HCT116 (cell line): ENCODE results near the gene DKK3. TPM values are rescaled to one million over a fixed set of nuclear protein-coding genes. Genes with fewer than 3 reads are reported as not detected.

Source experiments
- ATAC-seq: fragments of 200-7000 bp; cut with Tn5 transposase; 2 replicates; pipeline ENCODE4 v1.9.1; 2020; ENCODE audit warnings: mild to moderate bottlenecking, moderate library complexity
- BruUV-seq: library from RNA; stranded (reverse); fragments of 400-500 nt; replicated peaks from 2 replicates; lab custom pipeline; 2021; lab: Mats Ljungman, UMichigan
- CTCF ChIA-PET: fragments of 300-600 bp; sonication (Branson Sonifier 250); formaldehyde crosslinking; loops from one replicate; lab custom pipeline; 2021; ENCODE audit warnings: antibody characterized with exemption; lab: Charles Lee
- POLR2A ChIA-PET: fragments of 300-600, 350-600 bp; sonication (Branson Sonifier 250); formaldehyde crosslinking; loops from one replicate; lab custom pipeline; 2021; ENCODE audit warnings: antibody characterized with exemption; lab: Charles Lee
- RAD21 ChIA-PET, 2 experiments: fragments of 300-600 bp; sonication (Branson Sonifier 250); formaldehyde crosslinking; loops; one replicate each; lab custom pipeline; 2023; ENCODE audit warnings: low total read pairs in 2 of 2; ENCODE audit not compliant: uncharacterized antibody in 2 of 2, unreplicated experiment in 2 of 2, low non-redundant PET in 1 of 2; lab: Charles Lee
- DNase-seq: peaks from one replicate; pipeline ENCODE4 v3.0.0-alpha.2; 2010; ENCODE audit warnings: low read depth, low spot score
- H2AFZ ChIP-seq: fragments of 200-600 bp; shearing (Covaris generic), sonication (generic); 2 replicates; pipeline ENCODE4 v1.6.1; 2017; ENCODE audit warnings: low read depth, mixed run types, mixed read lengths, antibody characterized with exemption, low read length; ENCODE audit not compliant: poor library complexity, severe bottlenecking
- H3K27ac ChIP-seq: 2 replicates; pipeline ENCODE4 v1.5.1; 2012; ENCODE audit warnings: low read depth, low read length
- H3K27me3 ChIP-seq: fragments of 200-600 bp; sonication (generic); 2 replicates; pipeline ENCODE4 v1.6.1; 2016; ENCODE audit warnings: mixed run types, low read length, mixed read lengths; ENCODE audit not compliant: insufficient read depth
- H3K36me3 ChIP-seq, 2 experiments: fragments of 200-500 bp in 1 of 2; fragments of 200-600 bp in 1 of 2; sonication (Bioruptor generic) in 1 of 2; sonication (generic) in 1 of 2; 2 replicates each; pipeline versions ENCODE4 v1.5.1 to v1.6.1; 2014 to 2016; ENCODE audit warnings: low read length in 2 of 2, inconsistent platforms in 1 of 2, mixed read lengths in 1 of 2, mixed run types in 1 of 2; ENCODE audit not compliant: insufficient read depth in 2 of 2, control insufficient read depth in 1 of 2
- H3K4me1 ChIP-seq, 2 experiments: fragments of 200-600 bp in 1 of 2; sonication (generic) in 1 of 2; 2 replicates each; pipeline versions ENCODE4 v1.5.1 to v1.6.1; 2012 to 2017; ENCODE audit warnings: low read length in 2 of 2, inconsistent platforms in 1 of 2, mild to moderate bottlenecking in 1 of 2, mixed read lengths in 1 of 2, mixed run types in 1 of 2, moderate library complexity in 1 of 2; ENCODE audit not compliant: insufficient read depth in 2 of 2, control insufficient read depth in 1 of 2
- H3K4me2 ChIP-seq: fragments of 200-600 bp; sonication (generic); 2 replicates; pipeline ENCODE4 v1.6.1; 2017; ENCODE audit warnings: mixed run types, low read length, mixed read lengths
- H3K4me3 ChIP-seq, 2 experiments: fragments of 200-600 bp in 1 of 2; sonication (generic) in 1 of 2; replicated peaks in 1 of 2; 2 replicates each; pipeline ENCODE4 v1.5.1; 2011 to 2016; ENCODE audit warnings: low read length in 2 of 2, control low read depth in 1 of 2, low read depth in 1 of 2, mild to moderate bottlenecking in 1 of 2, mixed read lengths in 1 of 2, mixed run types in 1 of 2
- H3K79me2 ChIP-seq: fragments of 200-600 bp; sonication (generic); 2 replicates; pipeline ENCODE4 v1.6.1; 2017; ENCODE audit warnings: mild to moderate bottlenecking, mixed run types, low read length, moderate library complexity, mixed read lengths; ENCODE audit not compliant: insufficient read depth
- H3K9ac ChIP-seq: fragments of 200-600 bp; sonication (generic); 2 replicates; pipeline ENCODE4 v1.6.1; 2016; ENCODE audit warnings: low read length, mixed read lengths
- H3K9me2 ChIP-seq: fragments of 200-600 bp; sonication (generic), shearing (Covaris generic); 2 replicates; pipeline ENCODE4 v1.6.1; 2017; ENCODE audit warnings: mixed run types, mild to moderate bottlenecking, moderate library complexity; ENCODE audit not compliant: insufficient read depth
- H3K9me3 ChIP-seq, 2 experiments: fragments of 200-500 bp in 1 of 2; fragments of 200-600 bp in 1 of 2; sonication (Bioruptor generic) in 1 of 2; sonication (generic) in 1 of 2; 2 replicates each; pipeline ENCODE4 v1.6.1; 2014 to 2017; ENCODE audit warnings: low read length in 2 of 2, mixed read lengths in 2 of 2, inconsistent platforms in 1 of 2, low read depth in 1 of 2, mild to moderate bottlenecking in 1 of 2, mixed run types in 1 of 2, moderate library complexity in 1 of 2; ENCODE audit not compliant: control insufficient read depth in 1 of 2, insufficient read depth in 1 of 2
- H4K20me1 ChIP-seq: fragments of 200-600 bp; sonication (generic), shearing (Covaris generic); 2 replicates; pipeline ENCODE4 v1.6.1; 2017; ENCODE audit warnings: mixed run types, mild to moderate bottlenecking, moderate library complexity; ENCODE audit not compliant: insufficient read depth
- RAD21 ChIP-seq: IDR thresholded peaks from 2 replicates; pipeline ENCODE4 v1.6.1; 2012; ENCODE audit warnings: low read depth, mild to moderate bottlenecking
- TCF7L2 ChIP-seq: IDR thresholded peaks from 2 replicates; pipeline ENCODE4 v1.7.0; 2011; ENCODE audit warnings: borderline replicate concordance, inconsistent platforms; ENCODE audit not compliant: insufficient read depth, insufficient read length; ENCODE audit errors: extremely low read depth
- intact Hi-C: fragments of 100-400 bp; cut with micrococcal nuclease; formaldehyde crosslinking; loops from 2 replicates; pipeline ENCODE4 v1.10.0; 2022
- total RNA-seq: library from RNA; stranded (reverse); gene quantifications from one replicate; pipeline ENCODE4 v1.2.1, GENCODE V29; 2021; ENCODE audit not compliant: unreplicated experiment
- TF ChIP-seq, protein P1 (sequence below), 3 experiments: fragments of 200-600 bp in 1 of 3; sonication (generic) in 1 of 3; IDR thresholded peaks in 2 of 3; conservative IDR thresholded peaks in 1 of 3; 2 replicates each; pipeline ENCODE4 v1.5.1; 2012 to 2017; ENCODE audit warnings: low read depth in 2 of 3, low read length in 2 of 3, antibody characterized with exemption in 1 of 3, borderline replicate concordance in 1 of 3, control low read depth in 1 of 3, mild to moderate bottlenecking in 1 of 3, mixed read lengths in 1 of 3, mixed run types in 1 of 3, moderate library complexity in 1 of 3; ENCODE audit not compliant: insufficient read depth in 1 of 3

DKK3 gene
- total RNA-seq, 1 experiment from 2014 or later = 0.49 TPM

DNA sequence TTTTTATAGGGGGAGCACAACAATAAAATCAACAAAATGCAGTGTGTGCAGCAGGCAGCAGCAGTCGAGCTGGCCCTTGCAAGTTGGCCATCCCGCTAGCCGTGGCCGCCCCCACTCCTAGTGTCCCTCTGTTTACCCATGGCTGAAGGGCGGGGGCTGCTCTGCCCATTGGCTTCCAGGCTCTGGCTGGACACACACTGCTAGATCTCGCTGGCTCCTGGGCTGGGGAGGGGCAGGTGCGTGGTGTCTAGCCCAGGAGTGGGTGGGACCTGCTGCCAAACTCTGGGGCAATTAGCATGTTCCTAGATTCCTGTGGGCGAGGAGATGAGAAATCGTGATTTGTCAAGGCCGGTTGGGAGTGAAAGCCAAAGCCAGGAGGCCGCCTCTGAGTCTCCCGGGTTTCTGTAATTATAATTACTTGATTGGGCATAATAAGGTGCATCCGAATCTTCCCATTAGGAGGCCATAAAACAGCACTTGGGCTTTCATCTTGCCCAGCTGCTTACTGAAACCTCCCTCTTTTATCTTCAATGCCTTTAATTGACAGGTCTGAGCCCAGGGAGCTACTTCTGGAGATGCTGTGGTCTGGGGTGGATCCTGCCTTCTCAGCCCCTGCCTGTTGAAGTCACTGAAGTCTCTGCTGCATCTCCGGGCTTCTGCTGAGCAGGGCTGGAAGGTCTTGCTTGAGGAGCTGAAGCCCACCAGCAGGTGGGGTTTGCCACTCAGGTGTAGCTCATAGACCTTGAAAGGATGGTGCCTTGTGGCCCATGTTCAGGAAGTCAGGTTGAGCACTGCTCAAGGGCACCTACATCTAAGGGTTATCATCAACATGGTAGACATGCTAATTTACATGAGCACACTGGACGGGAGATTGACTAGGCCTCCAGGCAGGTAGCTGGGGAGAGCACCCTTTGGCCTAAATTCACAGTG lies 44.5 kb upstream of the DKK3 start:
- POLR2A ChIA-PET = no interaction called here
- no TSS peak for BruUV-seq

More for the DNA sequence above, 44.5 kb upstream of the DKK3 start:
- H3K9ac ChIP-seq = no peak overlapping the region
- no peaks in the 10 kb centered on the region for H3K36me3 ChIP-seq
- RAD21 ChIA-PET = interaction anchor here in 1 of 2 experiments (1.3 kb wide), 1 partner anchor 229 kb away, joined by 3 read pairs; no protein-coding TSS in a partner anchor
- H3K27ac ChIP-seq = no peak overlapping the region
- intact Hi-C loops = no loop called here
- H4K20me1 ChIP-seq = no peaks in the 10 kb centered on the region
- no peak overlapping the region for H3K4me2 ChIP-seq
- no peaks in the 10 kb centered on the region for H3K9me2 ChIP-seq
- H3K79me2 ChIP-seq = no peaks in the 10 kb centered on the region
- no peaks in the 10 kb centered on the region for H3K9me3 ChIP-seq
- CTCF ChIA-PET = interaction anchor here (0.8 to 1.5 kb wide), 5 partner anchors 9 to 232 kb away, joined by 3 to 17 read pairs (median 4); no protein-coding TSS in a partner anchor
- no peak overlapping the region for H2AFZ ChIP-seq
- H3K27me3 ChIP-seq = no peaks in the 10 kb centered on the region
- H3K4me1 ChIP-seq = no peaks in the 10 kb centered on the region
- DNase-seq (no peak), ATAC-seq (peak; percentile 78)
- H3K4me3 ChIP-seq = no peak overlapping the region
- peak; percentile 67 for TF ChIP-seq RAD21
- TF ChIP-seq TCF7L2 = no peak
- TF ChIP-seq, protein P1, sequence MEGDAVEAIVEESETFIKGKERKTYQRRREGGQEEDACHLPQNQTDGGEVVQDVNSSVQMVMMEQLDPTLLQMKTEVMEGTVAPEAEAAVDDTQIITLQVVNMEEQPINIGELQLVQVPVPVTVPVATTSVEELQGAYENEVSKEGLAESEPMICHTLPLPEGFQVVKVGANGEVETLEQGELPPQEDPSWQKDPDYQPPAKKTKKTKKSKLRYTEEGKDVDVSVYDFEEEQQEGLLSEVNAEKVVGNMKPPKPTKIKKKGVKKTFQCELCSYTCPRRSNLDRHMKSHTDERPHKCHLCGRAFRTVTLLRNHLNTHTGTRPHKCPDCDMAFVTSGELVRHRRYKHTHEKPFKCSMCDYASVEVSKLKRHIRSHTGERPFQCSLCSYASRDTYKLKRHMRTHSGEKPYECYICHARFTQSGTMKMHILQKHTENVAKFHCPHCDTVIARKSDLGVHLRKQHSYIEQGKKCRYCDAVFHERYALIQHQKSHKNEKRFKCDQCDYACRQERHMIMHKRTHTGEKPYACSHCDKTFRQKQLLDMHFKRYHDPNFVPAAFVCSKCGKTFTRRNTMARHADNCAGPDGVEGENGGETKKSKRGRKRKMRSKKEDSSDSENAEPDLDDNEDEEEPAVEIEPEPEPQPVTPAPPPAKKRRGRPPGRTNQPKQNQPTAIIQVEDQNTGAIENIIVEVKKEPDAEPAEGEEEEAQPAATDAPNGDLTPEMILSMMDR (IDR thresholded peaks at IDR 0.05 in 2 of 3, conservative IDR thresholded peaks at IDR 0.05 in 1 of 3; ENCODE audit: borderline replicate concordance in 1 of 3, insufficient read depth in 1 of 3, low read depth in 2 of 3, low read length in 2 of 3) = peak; percentile 33 to 47 (median 44); a peak in 4 of 6 replicates
